ENCODE measurements around the gene RBBP6. TPM values are rescaled to one million over a fixed set of nuclear protein-coding genes. Genes with fewer than 3 reads are reported as not detected.

The RBBP6 gene
- total RNA-seq, 1 donor from 2014 or later: 56.9 TPM

- Mint-ChIP-seq H3K27me3 (ENCODE audit: unreplicated experiment) (no peaks in the 10 kb centered on the region), H3K9me3 (ENCODE audit: unreplicated experiment) (peaks cover under 1% of the 10 kb centered on the region), H3K36me3 (ENCODE audit: unreplicated experiment) (no peaks in the 10 kb centered on the region), H3K4me1 (ENCODE audit: low read depth, unreplicated experiment) (peaks cover 4% of the 10 kb centered on the region), H3K27ac (ENCODE audit: unreplicated experiment) (no peak overlapping the region), H3K4me3 (ENCODE audit: unreplicated experiment) (no peak overlapping the region)
- no peak for TF ChIP-seq CTCF (IDR thresholded peaks at IDR 0.05; ENCODE audit: partially characterized antibody, unreplicated experiment)
- no peak for DNase-seq
Observed at GRCh38 chr16:24507959-24508480, 31.3 kb upstream of the RBBP6 start.

GRCh38 chr16:24508614-24509013 lies 30.8 kb upstream of the RBBP6 start:
- no peak overlapping the region for H3K27ac Mint-ChIP-seq (ENCODE audit: unreplicated experiment)
- no peak for TF ChIP-seq CTCF (IDR thresholded peaks at IDR 0.05; ENCODE audit: partially characterized antibody, unreplicated experiment)
- H3K27me3 Mint-ChIP-seq (ENCODE audit: unreplicated experiment): peaks cover 3% of the 10 kb centered on the region
- peaks cover 2% of the 10 kb centered on the region for H3K9me3 Mint-ChIP-seq (ENCODE audit: unreplicated experiment)
- no peak for DNase-seq
- no peaks in the 10 kb centered on the region for H3K36me3 Mint-ChIP-seq (ENCODE audit: unreplicated experiment)
- H3K4me1 Mint-ChIP-seq (ENCODE audit: low read depth, unreplicated experiment): peaks cover 4% of the 10 kb centered on the region
- H3K4me3 Mint-ChIP-seq (ENCODE audit: unreplicated experiment): no peak overlapping the region

GRCh38 chr16:24509536-24509935 lies 29.8 kb upstream of the RBBP6 start:
- Mint-ChIP-seq H3K27ac (ENCODE audit: unreplicated experiment) (no peak overlapping the region), H3K4me3 (ENCODE audit: unreplicated experiment) (no peak overlapping the region), H3K27me3 (ENCODE audit: unreplicated experiment) (peaks cover 3% of the 10 kb centered on the region), H3K36me3 (ENCODE audit: unreplicated experiment) (no peaks in the 10 kb centered on the region), H3K4me1 (ENCODE audit: low read depth, unreplicated experiment) (peaks cover 4% of the 10 kb centered on the region), H3K9me3 (ENCODE audit: unreplicated experiment) (peaks cover 2% of the 10 kb centered on the region)
- DNase-seq: no peak
- TF ChIP-seq CTCF (IDR thresholded peaks at IDR 0.05; ENCODE audit: partially characterized antibody, unreplicated experiment): no peak

- Mint-ChIP-seq H3K36me3 (ENCODE audit: unreplicated experiment) (no peaks in the 10 kb centered on the region), H3K9me3 (ENCODE audit: unreplicated experiment) (peaks cover 2% of the 10 kb centered on the region), H3K4me1 (ENCODE audit: low read depth, unreplicated experiment) (peaks cover 4% of the 10 kb centered on the region), H3K27ac (ENCODE audit: unreplicated experiment) (no peak overlapping the region), H3K27me3 (ENCODE audit: unreplicated experiment) (peaks cover 3% of the 10 kb centered on the region), H3K4me3 (ENCODE audit: unreplicated experiment) (no peak overlapping the region)
- TF ChIP-seq CTCF (IDR thresholded peaks at IDR 0.05; ENCODE audit: partially characterized antibody, unreplicated experiment): no peak
- DNase-seq: no peak
Observed at GRCh38 chr16:24511174-24511573, 28.2 kb upstream of the RBBP6 start.

- peaks cover 4% of the 10 kb centered on the region for H3K4me1 Mint-ChIP-seq (ENCODE audit: low read depth, unreplicated experiment)
- H3K4me3 Mint-ChIP-seq (ENCODE audit: unreplicated experiment): no peak overlapping the region
- H3K27ac Mint-ChIP-seq (ENCODE audit: unreplicated experiment): no peak overlapping the region
- no peak for TF ChIP-seq CTCF (IDR thresholded peaks at IDR 0.05; ENCODE audit: partially characterized antibody, unreplicated experiment)
- no peak for DNase-seq
- peaks cover 3% of the 10 kb centered on the region for H3K27me3 Mint-ChIP-seq (ENCODE audit: unreplicated experiment)
- no peaks in the 10 kb centered on the region for H3K36me3 Mint-ChIP-seq (ENCODE audit: unreplicated experiment)
- peaks cover 2% of the 10 kb centered on the region for H3K9me3 Mint-ChIP-seq (ENCODE audit: unreplicated experiment)
Observed at GRCh38 chr16:24511792-24512191, 27.6 kb upstream of the RBBP6 start.

Data from glutamatergic neuron (in vitro differentiated cells).